OCI-M1 (cell line): Measurements from ENCODE around the gene ATP5ME.
A peak's percentile ranks its signal among the peaks of the same experiment; 100 is the strongest.
"Not testable (repeated sequence)": the region's sequence is repeated elsewhere in the genome, so short reads cannot be mapped to it uniquely, and the experiment has no call there.

ENCODE experiments used
- DNase-seq: peaks from one replicate; lab custom pipeline; 2025; lab: John Stamatoyannopoulos, UW

The ATP5ME gene

GRCh38 chr4:704971-705277, 30.8 kb upstream of the ATP5ME start:
- DNase-seq, result no peak

DNA sequence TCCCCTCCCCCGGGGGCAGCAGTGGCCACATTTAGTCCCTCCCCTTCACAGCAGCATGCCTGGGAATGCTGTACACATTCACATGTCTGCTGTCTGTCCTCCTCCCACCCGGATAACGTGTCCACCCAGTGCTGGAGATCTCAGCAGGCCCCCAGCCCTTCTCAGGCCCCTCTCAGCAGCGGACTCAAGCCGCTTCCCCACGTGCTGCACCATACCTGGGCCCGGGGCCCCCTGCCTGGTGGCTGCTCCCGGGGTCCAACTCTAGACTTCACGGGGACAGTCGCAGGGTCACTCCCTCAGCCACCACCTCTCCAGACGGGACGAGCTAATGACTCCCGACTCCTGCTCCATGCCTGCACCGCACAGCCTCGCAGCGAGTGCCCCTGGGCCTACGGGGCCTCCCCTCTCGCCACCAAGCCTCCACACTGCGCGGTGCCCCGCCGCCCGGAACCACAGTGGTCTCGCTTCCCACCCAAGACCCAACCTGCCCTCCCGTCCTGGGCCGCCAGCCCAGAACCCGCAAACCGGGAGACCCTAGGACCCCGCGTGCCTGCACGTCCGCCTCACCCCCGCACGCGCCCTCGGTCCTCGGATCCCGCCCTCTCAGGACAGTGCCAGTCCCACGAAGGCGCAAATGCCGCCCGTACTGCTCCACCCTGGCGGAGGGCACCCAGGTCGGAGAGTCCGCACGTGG, 30.3 kb upstream of the ATP5ME start:
- no peak for DNase-seq

DNA sequence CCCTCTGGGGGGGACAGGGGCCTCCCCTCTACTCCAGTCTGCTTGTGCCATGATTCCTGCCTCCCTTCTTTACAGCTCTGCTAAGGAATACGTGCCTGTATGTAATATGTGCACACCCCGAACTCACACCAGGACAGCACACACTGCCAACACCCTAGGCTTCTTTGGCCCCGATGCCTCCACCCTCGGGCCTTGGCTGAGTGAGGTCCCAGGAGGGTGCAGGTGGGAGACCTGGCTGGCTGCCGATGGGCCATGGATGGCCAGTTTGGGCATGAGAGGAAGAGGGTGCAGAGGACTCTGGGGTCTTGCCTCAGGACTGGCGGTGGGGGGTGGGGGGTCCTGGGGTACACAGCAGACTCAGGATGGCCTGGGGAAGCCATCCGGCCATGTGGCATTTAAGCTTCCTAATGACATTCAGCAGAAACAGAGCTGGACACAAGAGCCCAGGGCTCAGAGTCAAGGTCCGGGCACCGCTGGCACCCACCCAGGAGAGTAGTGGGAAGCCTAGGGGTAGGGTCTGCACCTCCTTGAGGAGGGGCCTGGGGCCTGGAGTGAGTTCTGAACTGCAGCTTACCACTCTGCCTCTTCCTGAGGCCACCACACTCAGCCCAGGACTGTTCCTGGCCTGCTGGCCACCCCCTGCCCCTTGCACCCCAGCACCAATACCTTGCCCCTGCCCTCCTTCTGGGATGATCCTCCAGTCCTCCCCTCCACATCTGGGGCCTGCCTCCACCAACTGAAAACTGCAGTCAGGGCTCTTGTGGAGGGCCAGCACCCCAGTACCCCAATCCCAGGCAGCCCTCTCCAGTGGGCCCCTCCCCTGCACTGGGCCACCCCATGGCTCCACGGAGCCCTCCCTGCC, 29.5 kb upstream of the ATP5ME start:
- no peak for DNase-seq

DNA sequence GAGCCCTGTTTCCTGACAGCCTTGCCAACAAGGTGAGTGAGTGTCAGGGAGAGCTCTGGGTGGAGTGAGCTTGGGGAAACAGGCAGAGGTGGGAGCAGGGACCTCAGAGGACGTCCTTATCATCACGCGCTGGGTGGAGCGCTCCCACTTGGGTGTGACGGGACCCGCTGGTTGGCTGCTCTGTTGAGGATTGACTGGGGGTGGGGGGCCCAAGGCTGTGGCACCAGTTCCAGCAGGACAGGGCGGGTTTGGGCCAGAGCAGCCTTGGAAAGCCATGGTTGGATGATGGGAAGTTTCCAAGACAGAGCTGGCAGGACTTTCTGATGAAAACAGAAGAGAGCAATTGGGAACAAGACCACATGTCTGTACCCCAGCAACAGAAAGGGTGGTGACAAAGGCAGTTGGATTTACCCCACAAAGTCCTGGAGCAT, 28.6 kb upstream of the ATP5ME start:
- no peak for DNase-seq

DNA sequence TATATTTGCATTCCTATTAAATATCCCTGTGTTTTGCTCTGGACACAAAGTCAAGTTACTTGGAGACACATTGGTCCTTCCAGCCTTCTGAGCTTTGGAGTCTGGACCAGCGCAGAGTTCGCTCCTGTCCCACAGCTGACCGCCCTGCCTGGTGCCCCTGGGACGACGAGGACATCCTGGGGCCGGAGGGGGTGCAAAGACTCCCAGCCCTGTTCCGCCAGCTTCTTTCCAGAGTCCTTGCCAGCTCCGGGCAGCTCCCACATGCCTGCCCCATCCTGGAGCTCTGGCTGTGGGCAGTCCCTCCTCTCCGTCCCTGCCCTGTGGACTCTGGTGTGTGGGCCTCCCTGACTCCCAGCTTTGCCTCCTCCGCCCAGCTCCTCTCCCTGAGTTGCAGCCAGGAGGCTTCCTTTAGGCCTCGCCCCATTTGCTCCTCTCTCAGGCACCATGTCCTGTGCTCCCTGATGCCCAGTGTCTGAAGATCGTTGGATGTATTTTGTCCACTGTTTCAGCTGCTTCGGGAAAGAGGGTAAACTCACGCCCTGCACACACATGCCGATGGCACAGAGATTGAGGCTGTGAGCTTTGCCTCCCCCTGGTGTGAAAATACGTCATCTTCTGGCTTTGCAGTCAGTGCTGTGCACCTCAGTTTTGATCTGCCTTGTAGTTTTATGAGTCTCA, 26.6 kb upstream of the ATP5ME start:
- DNase-seq, result no peak

GRCh38 chr4:699816-700580, 25.9 kb upstream of the ATP5ME start:
- DNase-seq, result no peak

GRCh38 chr4:694341-694940, 20.4 kb upstream of the ATP5ME start:
- DNase-seq, result not testable (repeated sequence)

DNA sequence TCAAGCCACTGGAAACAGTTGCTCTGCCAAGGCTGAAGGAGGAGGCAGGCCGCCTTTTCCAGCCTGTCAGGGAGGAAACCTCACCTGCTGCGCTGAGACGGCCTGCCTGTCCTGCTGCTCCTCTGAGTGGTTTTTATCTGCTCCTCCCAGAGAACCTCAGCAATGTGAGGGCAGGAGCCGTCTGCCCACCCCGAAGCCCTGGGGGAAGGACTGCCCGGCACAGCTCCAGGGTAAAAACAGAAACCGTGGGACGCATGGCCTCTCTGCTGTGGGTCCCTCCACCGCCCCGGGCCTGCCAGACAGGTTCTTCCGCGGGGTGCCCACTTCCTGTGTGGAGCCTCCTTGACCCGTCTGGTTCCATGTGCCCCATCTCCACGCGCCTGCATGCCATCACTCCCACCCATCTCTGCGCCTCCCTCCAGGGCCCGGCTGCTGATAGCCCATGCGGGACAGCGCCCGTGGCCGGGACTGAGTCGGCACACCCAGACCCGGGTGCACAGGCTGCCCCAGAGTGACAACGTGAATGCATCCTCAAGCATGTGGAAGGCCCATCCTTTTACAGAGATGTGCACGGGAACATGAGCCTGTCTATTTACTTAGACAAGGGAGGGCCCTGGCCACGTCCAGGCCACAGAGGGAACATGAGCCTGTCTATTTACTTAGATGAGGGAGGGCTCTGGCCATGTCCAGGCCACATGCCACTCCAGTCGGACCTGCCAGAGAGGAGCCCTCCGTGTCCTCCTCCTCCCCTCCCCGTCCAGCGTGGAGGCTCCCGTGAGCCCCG, 18.9 kb upstream of the ATP5ME start:
- no peak for DNase-seq

GRCh38 chr4:689723-690122, 15.6 kb upstream of the ATP5ME start:
- no peak for DNase-seq

DNA sequence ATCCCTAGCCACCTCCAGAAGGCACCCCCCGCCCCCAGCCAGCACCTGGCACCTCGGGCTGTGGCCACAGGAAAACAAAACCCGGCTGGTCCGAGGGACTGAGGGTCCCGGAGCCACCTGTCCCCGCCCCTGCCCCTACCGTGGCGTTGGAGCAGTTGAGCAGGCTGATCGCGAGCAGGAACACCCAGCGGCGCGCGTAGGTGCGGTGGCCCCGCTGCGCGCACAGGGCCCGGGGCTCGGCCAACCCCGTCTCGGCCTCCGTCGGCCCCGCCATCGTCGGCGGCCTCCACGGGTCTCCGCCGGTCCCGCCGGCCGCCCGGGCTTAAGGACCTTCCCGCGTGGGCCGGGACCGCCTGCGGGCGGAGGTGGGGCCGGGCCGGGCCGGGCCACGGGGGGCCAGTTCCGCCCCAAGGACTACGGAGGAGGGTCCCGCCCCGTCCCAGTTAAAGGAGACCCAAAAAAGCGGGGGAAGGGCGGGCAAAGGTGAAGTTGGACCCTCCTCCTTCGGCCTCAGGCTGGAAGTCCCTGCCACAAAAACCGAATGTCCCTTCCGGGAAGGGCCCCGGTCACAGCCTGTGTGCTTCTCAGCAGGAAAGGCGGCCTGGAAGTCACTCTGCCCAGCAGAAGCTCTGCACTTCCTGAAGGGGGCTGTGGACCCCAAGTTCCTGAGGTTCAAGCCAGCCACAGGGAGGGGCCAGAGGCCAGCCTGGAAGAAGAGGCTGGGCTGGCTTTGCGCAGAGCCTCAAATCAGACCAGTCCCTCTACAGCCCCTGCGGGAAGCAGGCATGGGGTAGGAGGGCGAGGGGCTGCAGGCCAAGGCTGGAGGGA, 15.0 kb upstream of the ATP5ME start, which contains the start of gene SLC49A3:
TSS of gene SLC49A3 (minus strand) at position 298 of the 828 bp plus-strand sequence. CDS start at position 274, 24 bp downstream.
- DNase-seq, result no peak

GRCh38 chr4:687971-688853, 14.1 kb upstream of the ATP5ME start:
- no peak for DNase-seq

DNA sequence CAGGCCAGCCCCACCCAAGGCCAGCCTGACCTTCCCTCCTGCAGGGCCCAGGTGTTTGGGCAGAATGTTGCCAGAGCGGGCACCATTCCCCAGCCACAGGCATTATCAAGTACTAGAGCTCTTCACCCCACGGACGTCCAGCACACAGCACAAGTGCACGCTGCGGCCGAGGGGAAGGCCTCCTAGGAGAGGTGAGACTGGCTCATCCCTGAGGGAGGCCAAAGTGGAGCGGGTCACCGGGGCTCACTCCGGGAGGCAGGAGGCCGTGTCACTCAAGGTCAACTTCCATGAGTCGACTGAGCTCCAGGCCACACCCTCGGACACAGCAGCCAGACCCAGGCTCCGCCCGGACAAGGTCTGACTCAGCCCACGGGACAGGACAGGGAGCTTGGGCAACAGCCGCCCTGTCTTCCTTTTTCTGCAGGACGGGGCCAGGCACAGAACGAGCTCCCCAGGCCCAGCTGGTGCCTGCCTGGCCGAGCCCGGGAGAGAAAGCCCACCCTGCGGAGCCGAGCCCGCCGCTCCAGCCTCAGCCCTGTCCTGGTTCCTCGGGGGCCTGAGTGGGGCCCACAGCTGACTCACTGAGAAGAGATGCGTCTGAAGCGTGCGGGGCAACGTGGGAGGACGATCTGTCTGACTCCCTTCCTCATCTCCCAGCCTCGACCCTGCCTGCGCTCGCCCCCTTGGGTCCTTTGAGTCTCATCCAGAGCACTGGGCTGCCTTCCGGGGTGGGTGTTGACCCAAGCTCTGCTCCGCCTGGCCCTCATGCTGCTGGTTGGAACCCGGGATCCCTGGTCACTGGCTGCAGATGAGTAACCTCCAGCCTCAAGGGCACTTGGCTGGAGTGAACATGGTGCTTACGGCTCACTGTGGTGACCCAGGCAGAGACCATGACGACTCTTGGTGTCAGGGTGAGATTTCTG, 13.2 kb upstream of the ATP5ME start:
- DNase-seq, result peak; percentile 49

DNA sequence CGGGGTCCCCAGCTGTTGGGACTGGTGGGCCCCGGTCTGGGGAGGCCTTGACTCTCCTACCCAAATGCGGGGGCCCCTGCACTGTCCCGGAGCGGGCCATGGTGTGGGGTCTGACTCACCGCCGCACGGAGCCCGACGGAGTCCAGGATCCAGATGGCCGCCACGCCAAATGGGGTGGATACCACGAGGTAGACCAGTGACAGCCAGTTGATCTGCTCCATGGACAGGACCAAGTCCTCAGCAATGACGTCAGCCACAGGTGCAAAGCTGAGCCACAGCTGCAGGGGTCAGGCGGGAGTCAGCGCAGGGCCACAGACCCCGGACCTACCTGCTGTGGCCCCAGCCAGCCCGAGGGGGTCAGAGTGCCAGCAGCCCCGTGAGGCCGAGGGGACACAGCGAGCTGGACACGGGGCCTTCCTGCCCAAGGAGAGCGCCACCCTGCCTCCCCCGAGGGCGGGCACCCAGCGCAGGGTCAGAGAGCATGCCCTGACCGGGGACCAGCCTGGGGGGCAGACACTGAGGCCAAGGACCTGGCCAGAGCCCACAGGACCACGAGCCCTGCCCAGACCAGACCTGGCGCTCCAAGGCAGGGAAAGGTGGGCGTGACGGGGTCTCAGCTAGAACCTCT, 12.5 kb upstream of the ATP5ME start:
- DNase-seq, result no peak

DNA sequence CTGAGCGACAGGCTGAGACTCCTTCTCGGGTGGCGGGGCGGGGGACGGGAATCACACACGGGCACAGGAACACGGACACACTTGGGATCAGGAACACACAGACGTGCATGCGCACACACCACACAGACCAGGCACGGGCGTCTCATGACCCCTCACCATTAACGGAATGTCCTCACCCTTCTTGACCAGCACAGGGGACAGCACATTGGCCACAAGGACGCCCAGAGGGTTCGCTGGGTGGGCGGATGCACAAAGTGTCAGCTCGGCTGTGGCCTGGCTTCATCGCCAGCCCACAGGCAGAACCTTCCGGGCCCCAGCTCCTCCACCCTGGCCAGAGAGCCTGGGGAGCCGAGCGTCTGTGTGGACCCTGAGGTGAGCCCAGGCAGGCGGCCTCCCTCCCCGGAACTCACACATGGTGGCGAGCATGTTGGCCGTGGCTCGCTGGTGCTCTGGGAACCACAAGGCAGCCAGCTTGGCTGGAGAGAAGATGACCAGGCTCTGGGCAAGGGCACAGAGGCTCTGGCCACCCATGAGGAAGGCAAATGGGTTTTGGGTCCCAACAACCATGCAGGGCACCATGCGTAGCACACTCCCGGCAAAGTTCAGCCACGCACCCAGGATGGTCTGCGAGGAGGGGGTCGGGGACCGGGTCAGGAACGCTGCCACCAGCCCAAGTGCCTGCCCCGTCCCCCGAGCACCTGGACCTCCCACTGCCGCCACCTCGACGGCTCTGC, 11.8 kb upstream of the ATP5ME start:
- DNase-seq, result no peak

- DNase-seq, result no peak
Observed at GRCh38 chr4:684623-685327, 10.7 kb upstream of the ATP5ME start.
